ENCODE results near the gene FBH1.

Gene FBH1

GRCh38 chr10:5941579-5941978, 51.5 kb downstream of the FBH1 start:
- H3K4me1 ChIP-seq, result no peaks in the 10 kb centered on the region
- H3K36me3 ChIP-seq, result peaks cover 9% of the 10 kb centered on the region
- H3K4me3 ChIP-seq (ENCODE audit: low read depth, low read length), result no peak overlapping the region
- DNase-seq, result no peak
- no peaks in the 10 kb centered on the region for H3K27me3 ChIP-seq
- TF ChIP-seq CTCF (IDR thresholded peaks at IDR 0.05; ENCODE audit: low read depth, low read length), result no peak
- no peaks in the 10 kb centered on the region for H3K9me3 ChIP-seq

- no peaks in the 10 kb centered on the region for H3K27me3 ChIP-seq
- H3K36me3 ChIP-seq, result peaks cover 6% of the 10 kb centered on the region
- no peak overlapping the region for H3K4me3 ChIP-seq (ENCODE audit: low read depth, low read length)
- H3K9me3 ChIP-seq, result no peaks in the 10 kb centered on the region
- DNase-seq, result no peak
- TF ChIP-seq CTCF (IDR thresholded peaks at IDR 0.05; ENCODE audit: low read depth, low read length), result no peak
- no peaks in the 10 kb centered on the region for H3K4me1 ChIP-seq
Observed at GRCh38 chr10:5942001-5942400, 52.0 kb downstream of the FBH1 start.

- no peak for TF ChIP-seq CTCF (IDR thresholded peaks at IDR 0.05; ENCODE audit: low read depth, low read length)
- Histone ChIP-seq H3K4me3 (ENCODE audit: low read depth, low read length) (no peak overlapping the region), H3K36me3 (peaks cover 4% of the 10 kb centered on the region), H3K9me3 (no peaks in the 10 kb centered on the region), H3K4me1 (no peaks in the 10 kb centered on the region), H3K27me3 (no peaks in the 10 kb centered on the region)
- DNase-seq, result no peak
Observed at GRCh38 chr10:5942474-5942873, 52.4 kb downstream of the FBH1 start.

GRCh38 chr10:5943536-5943935, 53.5 kb downstream of the FBH1 start:
- TF ChIP-seq CTCF (IDR thresholded peaks at IDR 0.05; ENCODE audit: low read depth, low read length), result no peak
- no peak for DNase-seq
- H3K36me3 ChIP-seq, result no peaks in the 10 kb centered on the region; the same call in 1 of the 2 replicates
- no peaks in the 10 kb centered on the region for H3K9me3 ChIP-seq
- no peak overlapping the region for H3K4me3 ChIP-seq (ENCODE audit: low read depth, low read length)
- H3K4me1 ChIP-seq, result no peaks in the 10 kb centered on the region
- H3K27me3 ChIP-seq, result no peaks in the 10 kb centered on the region

GRCh38 chr10:5944389-5945189, 54.5 kb downstream of the FBH1 start:
- Histone ChIP-seq H3K9me3 (no peaks in the 10 kb centered on the region), H3K4me3 (ENCODE audit: low read depth, low read length) (no peak overlapping the region), H3K27me3 (peaks cover 5% of the 10 kb centered on the region; the same call in 1 of the 2 replicates), H3K36me3 (no peaks in the 10 kb centered on the region), H3K4me1 (no peaks in the 10 kb centered on the region)
- DNase-seq, result no peak
- no peak for TF ChIP-seq CTCF (IDR thresholded peaks at IDR 0.05; ENCODE audit: low read depth, low read length)

GRCh38 chr10:5945190-5945509, 55.1 kb downstream of the FBH1 start:
- H3K4me1 ChIP-seq, result no peaks in the 10 kb centered on the region
- no peak overlapping the region for H3K4me3 ChIP-seq (ENCODE audit: low read depth, low read length)
- no peaks in the 10 kb centered on the region for H3K36me3 ChIP-seq
- no peak for TF ChIP-seq CTCF (IDR thresholded peaks at IDR 0.05; ENCODE audit: low read depth, low read length)
- H3K27me3 ChIP-seq, result peaks cover 5% of the 10 kb centered on the region; the same call in 1 of the 2 replicates
- no peak for DNase-seq
- no peaks in the 10 kb centered on the region for H3K9me3 ChIP-seq

All from BE2C (cell line).